NCI-H1417 treated with DMSO at 0.1 percent for 48 hours (cell line): ENCODE measurements around the gene FRMD1.

Source experiments
- DNase-seq: peaks from one replicate; lab custom pipeline; 2025; lab: John Stamatoyannopoulos, UW

FRMD1 gene

GRCh38 chr6:168078943-168079405 is at the start of gene FRMD1:
Gene FRMD1, minus strand, starts transcription at chr6:168079212. Its CDS starts 118 bp downstream, at chr6:168079094.
- no peak for DNase-seq

GRCh38 chr6:168128006-168128630 is 49.1 kb upstream of the FRMD1 start:
- no peak for DNase-seq

DNA sequence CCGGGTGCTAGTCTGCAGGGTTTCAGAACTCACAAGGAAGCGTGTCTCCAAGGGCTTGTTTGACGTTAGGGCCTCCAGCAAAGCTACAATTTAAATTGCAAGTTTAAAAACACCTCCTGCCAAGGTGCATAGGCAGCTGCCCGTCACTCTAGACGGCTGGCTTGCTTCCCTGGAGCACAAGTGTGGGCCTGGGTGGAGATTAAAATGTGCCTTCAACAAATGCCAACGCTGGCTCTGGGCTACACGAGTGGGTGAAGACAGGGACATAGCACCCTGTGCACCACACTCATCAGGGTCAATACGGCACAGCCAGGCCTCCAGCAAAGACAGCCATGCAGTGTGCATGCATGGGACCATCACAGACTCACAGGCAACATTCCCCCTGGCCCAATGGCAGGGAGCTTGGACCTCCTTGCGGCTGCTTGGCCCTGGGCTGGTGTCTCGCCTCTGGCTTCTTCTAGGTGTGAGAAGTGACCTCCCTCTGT is 48.4 kb upstream of the FRMD1 start:
- no peak for DNase-seq

- no peak for DNase-seq
Observed at GRCh38 chr6:168126566-168127383, 47.8 kb upstream of the FRMD1 start.

DNA sequence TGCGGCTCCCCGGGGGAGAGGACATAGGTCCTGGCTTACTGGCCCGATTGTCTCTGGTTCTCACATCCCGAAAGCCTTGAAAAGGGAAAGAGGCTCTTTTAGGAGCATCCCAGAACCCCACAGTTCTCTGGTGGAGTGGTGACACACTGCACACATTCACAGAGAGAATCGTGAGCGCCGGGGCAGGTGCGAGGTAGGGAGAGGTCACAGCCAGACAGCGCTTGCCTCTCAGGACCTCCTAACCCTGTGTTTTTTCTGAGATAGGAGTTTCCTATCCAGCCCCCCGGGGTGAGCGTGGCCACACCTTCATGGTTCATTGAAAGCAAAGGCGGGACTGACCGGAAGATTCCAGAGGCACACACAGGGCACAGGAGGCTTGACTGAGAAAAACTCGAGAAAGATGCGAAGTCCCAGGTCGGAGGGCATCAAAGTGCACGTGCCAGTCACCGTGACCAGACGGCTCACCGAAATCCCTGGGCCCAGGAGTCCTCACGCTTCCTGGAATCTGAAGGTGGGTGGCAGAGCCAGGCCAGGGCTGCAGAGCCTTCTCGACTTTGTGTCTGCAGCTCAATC is 46.5 kb upstream of the FRMD1 start:
- DNase-seq, result no peak

DNA sequence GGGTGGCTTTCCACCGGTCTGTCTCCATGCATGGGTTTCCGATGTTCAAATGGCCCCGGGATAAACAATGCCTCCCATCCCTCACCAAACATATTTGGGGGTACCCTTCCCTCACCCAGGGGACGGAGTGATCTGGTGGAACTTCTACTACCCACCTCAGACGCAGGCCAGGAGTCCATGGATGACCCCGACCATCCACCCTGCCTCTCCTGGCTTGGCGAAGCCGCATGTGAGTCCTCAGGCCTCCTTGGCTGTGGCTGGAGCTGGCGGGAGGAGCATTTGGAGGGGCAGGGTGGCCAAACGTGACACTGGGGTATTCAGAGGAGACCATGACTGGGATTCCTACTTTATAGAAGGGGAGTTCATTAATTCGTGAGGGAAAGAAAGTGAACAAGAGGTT is 45.9 kb upstream of the FRMD1 start:
- DNase-seq, result no peak

DNA sequence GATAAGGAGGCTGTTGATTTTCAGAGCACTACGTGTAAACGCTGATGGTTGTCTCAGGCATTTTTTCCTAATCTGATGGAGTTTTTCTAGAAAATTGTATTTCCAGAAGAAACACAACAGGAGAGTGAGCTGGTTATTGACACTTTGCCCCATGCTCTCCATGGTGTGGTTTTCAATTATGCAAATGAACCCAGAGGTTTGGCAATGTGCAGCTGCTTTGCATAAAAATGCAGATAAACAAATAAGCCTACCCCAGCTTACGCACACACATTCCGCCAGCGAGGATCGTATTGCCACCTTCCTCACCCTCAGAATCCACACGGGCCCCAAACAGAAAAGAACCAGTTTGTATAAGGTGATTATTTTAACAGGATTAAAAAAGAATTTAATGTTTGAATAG is 45.1 kb upstream of the FRMD1 start:
- DNase-seq, result no peak

DNA sequence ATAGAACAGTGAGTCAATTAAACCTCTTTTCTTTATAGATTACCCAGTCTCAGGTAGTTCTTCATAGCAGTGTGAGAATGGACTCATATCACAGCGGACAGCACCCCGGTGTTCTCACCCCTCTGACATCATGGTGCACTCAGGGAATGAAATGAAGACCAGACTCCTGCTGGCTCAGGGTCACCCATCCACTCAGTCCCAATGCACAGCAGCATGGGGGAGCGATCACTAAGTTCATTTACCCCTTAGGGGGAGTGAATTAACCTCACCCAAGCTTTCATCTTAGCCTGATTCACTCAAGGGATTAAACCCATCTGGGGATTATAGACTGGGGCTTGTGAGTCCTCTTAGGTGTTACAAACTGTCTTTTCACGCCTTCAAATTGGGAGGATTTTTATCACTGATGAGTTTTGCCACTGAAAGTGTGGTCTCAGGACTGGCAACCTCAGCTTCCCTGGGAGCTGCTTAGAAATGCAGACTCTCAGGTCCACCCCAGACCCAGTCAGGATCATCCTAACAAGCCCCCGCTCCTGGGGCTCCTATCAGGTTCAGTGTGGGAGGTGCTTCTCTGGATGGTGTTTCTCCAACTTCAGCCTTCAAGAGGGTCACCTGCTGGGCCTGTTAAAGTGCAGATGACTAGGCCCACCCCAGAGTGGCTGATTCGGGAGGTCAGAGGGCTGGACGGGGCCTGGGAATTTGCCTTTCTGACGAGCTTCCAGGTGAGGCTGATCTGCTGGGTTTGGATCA is 44.3 kb upstream of the FRMD1 start:
- no peak for DNase-seq

DNA sequence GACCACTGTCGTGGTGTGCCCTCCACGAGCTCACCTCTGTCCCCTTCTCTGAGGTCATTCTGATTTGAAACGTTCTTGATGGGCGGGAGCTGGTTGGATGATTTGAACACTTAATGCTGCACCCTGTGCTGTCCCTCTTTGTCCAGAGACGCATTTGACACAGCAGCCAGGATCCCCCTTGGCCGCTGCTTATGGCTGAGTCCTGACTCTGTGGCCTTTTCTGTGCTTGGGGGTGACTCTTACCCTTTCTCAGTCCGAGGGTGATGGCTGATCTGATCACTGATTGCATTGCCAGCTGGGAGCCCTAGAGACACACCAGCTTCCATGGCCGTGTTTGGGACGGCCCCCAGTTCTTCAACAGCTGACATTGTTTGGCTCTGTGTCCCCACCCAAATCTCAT is 43.5 kb upstream of the FRMD1 start:
- DNase-seq, result no peak

DNA sequence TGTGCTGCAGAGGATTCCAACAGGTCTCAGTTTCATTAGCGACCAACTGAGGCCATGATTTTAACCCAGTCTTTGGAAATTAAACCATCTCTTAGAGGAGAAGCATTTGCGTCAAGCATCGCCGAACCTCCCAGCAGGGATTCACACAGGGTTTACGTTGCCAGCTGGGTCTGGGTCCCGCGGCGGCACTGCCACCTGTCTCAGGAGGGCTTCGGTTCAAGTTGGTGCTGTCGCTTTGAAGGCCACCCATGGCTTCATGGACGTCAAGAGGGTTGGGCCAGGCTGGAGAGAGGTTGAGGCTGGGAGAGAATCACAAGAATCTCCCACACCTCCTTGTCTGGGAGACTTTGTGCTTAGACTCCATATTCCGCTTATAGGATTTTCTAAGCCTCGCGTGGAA is 43.0 kb upstream of the FRMD1 start:
- no peak for DNase-seq

DNA sequence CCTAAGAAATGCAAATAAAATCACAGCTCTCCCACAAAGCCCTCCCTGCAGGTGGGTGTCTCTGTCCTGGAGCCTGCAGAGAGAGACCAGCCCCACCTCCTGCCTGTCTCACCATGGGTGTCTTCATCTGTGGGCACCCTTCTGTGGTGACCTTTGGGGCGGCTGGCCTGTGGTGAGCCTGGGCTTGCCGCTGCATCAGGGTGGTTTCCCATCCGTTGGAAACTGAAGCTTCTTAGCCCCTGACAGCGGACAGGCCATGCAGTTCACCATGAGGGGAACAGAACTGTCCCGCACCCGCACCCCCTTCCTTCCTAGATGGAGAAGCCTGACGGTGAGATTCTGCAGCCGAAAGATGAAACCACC is 42.3 kb upstream of the FRMD1 start:
- DNase-seq, result no peak

DNA sequence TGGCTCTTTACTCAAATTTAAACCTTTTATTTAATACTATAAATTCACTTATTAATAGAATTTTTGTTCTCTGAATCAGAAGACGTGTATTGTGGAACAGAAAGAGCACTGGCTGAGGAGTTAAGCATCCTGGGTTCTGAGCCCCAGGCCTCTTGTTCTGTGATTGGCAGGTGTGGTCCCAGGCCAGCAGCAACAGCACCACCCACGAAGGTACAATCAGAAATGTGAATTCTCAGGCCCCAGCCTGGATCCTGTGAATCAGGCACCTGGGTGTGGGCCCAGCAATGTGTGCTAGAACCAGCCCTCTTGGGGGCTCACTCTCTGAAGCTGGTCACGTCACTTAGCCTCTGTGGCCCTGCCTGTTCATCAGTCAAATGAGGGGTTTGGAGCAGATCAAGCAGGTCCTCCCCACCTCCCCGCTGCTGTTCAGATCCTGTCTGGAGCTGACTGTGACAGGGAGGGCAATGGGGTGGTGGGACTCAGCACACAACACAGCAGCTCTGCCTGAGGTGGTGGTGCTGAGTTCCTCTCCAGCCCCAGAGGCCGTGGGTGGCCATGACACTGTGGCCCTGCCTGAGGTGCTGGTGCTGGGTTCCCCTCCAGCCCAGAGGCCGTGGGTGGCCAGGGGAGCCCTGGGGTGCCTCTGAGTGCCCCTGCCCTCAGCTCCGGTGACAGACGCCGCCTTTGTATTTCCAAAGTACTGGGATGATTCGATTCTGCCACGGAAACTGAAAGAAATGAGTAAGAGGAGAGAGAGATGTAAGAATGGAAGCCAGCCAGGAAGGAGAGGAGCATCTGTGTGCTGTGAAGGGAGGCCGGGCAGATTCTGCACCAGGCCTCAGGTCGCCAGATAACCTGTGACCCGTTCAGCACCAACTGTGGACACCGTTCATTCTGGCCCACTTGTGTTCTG is 41.6 kb upstream of the FRMD1 start:
- no peak for DNase-seq

DNA sequence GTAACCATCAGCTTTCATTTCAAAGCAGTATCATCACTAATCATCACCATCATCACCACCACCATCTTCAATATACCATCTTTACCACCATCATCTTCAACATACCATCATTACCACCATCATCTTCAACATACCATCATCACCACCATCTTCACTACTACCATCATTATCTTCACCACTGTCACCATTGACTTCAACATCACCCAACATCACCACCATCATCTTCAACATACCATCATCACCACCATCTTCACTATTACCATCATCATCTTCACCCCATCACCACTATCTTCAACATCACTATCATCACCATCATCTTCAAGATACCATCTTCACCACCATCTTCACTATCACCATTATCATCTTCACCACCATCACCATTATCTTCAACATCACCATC is 40.5 kb upstream of the FRMD1 start:
- DNase-seq, result no peak

DNA sequence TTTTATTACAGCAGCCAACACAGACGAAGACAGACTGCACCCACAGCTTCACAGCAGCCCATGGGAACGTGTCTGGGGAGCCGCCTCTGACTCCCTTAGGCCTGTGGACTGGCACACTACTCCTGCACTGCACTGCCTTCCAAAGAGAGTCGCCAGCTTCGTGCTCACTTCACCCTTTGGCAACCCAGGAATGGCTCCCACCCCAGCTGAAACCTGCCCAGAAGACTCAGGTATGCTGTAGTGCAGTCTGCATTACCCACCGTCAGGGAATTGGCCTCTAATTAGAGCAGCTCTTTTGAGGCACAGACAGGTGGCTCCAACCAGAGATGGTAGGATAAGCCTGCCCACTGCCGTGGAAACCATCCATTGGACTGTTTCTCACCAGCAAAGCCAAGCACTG is 39.9 kb upstream of the FRMD1 start:
- DNase-seq, result no peak

DNA sequence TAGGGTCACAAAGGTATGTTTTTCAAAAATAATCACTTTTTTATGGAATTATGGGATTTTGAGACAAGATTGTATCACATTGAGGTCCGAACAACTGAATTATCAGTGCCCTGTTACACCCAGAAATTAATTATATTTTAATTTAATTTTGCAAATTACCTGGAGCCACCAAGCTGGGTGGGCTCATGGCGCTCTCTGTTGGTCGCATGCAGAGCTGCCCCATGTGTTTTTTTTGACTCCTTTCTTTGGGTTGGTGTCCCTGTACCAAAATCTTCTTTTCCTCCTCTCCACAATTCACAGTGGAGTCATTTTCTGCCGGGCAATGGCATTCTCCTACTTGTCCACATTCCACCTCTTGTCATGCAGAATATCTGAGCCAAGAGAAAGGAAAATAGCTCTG is 38.9 kb upstream of the FRMD1 start:
- DNase-seq, result no peak

GRCh38 chr6:168116975-168117899 is 38.2 kb upstream of the FRMD1 start:
- DNase-seq, result no peak

DNA sequence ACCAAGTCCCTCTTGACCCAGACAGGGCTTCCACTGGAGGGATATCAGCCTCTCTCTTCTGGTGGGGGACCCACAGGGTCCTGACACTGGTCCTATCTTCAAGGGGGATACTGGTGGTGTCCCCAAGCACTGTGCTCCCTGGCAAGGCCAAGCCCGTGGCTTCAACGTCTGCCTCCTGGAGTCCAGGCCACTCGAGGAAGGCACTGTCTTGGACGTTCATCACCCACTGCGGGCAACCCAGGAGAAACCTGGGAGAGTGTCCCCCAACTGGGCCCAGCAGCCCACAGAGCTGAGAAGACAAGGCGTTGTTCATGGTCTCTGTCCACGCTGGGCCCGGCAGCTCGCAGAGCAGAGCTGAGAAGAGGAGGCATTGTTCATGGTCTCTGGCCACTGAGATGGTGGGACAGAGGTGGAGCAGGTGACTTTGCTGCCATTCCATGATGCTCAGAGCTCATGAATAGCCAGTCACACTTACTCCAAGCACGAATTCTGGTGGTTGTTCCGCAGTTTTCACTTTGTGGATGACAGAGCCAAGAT is 37.5 kb upstream of the FRMD1 start:
- no peak for DNase-seq

GRCh38 chr6:168115748-168116437 is 36.9 kb upstream of the FRMD1 start:
- no peak for DNase-seq

DNA sequence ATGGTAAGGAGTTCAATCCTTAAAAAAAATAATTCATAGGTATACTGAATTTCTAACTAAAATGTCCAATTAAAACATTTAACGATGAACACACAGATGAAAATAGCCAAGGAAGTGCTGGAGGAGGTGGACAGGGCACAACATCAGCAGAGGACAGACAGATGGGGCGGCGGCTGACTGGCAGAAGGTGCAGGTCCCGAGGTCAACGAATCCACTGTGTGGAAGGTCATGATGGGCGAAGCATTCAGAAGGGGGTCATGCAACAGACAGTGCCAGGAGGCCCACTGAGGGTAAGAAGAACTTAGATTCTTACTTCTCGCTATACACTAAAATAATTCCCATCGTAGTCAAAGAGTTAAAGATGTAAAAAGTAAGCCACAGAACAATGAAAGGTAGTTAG is 34.2 kb upstream of the FRMD1 start:
- no peak for DNase-seq
